ENCODE results near the gene DHFR. TPM values are rescaled to one million over a fixed set of nuclear protein-coding genes. Genes with fewer than 3 reads are reported as not detected.

Gene DHFR
- total and polyA plus RNA-seq, 9 of the 15 experiments (the other 6 are each of a cell fraction or from before 2014, with no cell fraction given): 45.6 to 176 (median 97.7) TPM

GRCh38 chr5:80608731-80609130 is 46.1 kb downstream of the DHFR start (continued):
- no peak for TF ChIP-seq XRCC3 (IDR thresholded peaks at IDR 0.05)

- no peaks in the 10 kb centered on the region for H3K9me3 ChIP-seq (replicated peaks; ENCODE audit: control insufficient read depth, insufficient read depth, low read depth, low read length)
- H3K9ac ChIP-seq (ENCODE audit: insufficient read depth in 1 of 2, low read depth in 2 of 2, low read length in 2 of 2): no peak overlapping the region
- POLR2A ChIA-PET: no interaction called here
- H3K27me3 ChIP-seq (ENCODE audit: control insufficient read depth in 2 of 2, insufficient read depth in 2 of 2, low read length in 2 of 2): no peaks in the 10 kb centered on the region
- H3K36me3 ChIP-seq (ENCODE audit: control insufficient read depth, insufficient read depth, low read length): no peaks in the 10 kb centered on the region
- DNase-seq (ENCODE audit: extremely low read depth in 1 of 4, low spot score in 3 of 4) (no peak), ATAC-seq (no peak), FAIRE-seq (no peak)
- CTCF ChIA-PET (ENCODE audit: low intra/inter-chr PET ratio): no interaction called here
- no peak overlapping the region for H3K4me2 ChIP-seq (ENCODE audit: insufficient read depth, low read length)
- in situ Hi-C loops (cut with MboI) (no loop called here), intact Hi-C loops (cut with micrococcal nuclease) (no loop called here)
- no TSS peak for BruUV-seq (replicated peaks)
- H3K4me3 ChIP-seq: no peak overlapping the region
- TF ChIP-seq DIDO1 (tag; IDR thresholded peaks at IDR 0.05; ENCODE audit: low read depth) (no peak), NRF1 (conservative IDR thresholded peaks at IDR 0.05 in 1 of 2, IDR thresholded peaks at IDR 0.05 in 1 of 2) (no peak), RHOXF2B (CRISPR knock-in tag; conservative IDR thresholded peaks at IDR 0.05) (no peak), ZNF143 (CRISPR knock-in tag; IDR thresholded peaks at IDR 0.05) (no peak), ZNF184 (CRISPR knock-in tag; IDR thresholded peaks at IDR 0.05) (no peak), ZNF644 (tag; IDR thresholded peaks at IDR 0.05; ENCODE audit: low read depth) (no peak), SLC30A9 (CRISPR knock-in tag; IDR thresholded peaks at IDR 0.05) (no peak), HDAC2 (IDR thresholded peaks at IDR 0.05) (no peak), ZNF584 (CRISPR knock-in tag; IDR thresholded peaks at IDR 0.05; ENCODE audit: low read depth) (no peak), ARHGAP35 (IDR thresholded peaks at IDR 0.05; ENCODE audit: partially characterized antibody) (no peak), BRD4 (IDR thresholded peaks at IDR 0.05) (no peak), ZNF75A (CRISPR knock-in tag; IDR thresholded peaks at IDR 0.05) (no peak)
- H2AFZ ChIP-seq (ENCODE audit: low read depth, low read length): no peak overlapping the region
- no peak overlapping the region for H3K27ac ChIP-seq (ENCODE audit: extremely low read depth, low read depth, low read length)
- H4K20me1 ChIP-seq (replicated peaks; ENCODE audit: control insufficient read depth, insufficient read depth, low read length): no peaks in the 10 kb centered on the region
- H3K79me2 ChIP-seq (ENCODE audit: control insufficient read depth, insufficient read depth, low read length): no peaks in the 10 kb centered on the region
- H3K4me1 ChIP-seq (replicated peaks in 1 of 2; ENCODE audit: control insufficient read depth in 2 of 2, insufficient read depth in 2 of 2, low read length in 2 of 2): no peaks in the 10 kb centered on the region
- H3K9me1 ChIP-seq (ENCODE audit: control insufficient read depth, insufficient read depth, low read length): no peaks in the 10 kb centered on the region
Observed at GRCh38 chr5:80607832-80608231, 47.0 kb downstream of the DHFR start.
